ENCODE measurements around the gene IL20.
"Not testable (repeated sequence)": the region's sequence is repeated elsewhere in the genome, so short reads cannot be mapped to it uniquely, and the experiment has no call there.

The IL20 gene

GRCh38 chr1:206843626-206844025 is 21.8 kb upstream of the IL20 start:
- no peak for DNase-seq

DNA sequence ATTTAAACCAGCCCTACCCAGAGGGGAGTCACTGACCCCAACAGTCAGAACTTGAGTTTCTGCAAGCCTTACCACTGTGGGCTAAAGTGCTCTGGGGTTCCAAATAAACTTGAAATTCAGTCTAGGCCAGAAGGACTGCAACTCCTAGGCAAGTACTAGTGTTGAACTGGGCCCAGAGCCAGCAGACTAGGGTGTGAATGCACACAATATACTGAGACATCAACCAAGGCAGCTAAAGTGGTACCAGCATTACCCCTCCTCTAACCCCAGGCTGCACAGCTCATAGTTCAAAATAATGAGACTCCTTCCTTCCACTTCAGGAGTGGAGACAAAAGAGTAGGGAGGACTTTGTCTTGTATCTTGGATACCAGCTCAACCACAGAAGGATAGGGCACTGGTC is 18.9 kb upstream of the IL20 start:
- DNase-seq: no peak

DNA sequence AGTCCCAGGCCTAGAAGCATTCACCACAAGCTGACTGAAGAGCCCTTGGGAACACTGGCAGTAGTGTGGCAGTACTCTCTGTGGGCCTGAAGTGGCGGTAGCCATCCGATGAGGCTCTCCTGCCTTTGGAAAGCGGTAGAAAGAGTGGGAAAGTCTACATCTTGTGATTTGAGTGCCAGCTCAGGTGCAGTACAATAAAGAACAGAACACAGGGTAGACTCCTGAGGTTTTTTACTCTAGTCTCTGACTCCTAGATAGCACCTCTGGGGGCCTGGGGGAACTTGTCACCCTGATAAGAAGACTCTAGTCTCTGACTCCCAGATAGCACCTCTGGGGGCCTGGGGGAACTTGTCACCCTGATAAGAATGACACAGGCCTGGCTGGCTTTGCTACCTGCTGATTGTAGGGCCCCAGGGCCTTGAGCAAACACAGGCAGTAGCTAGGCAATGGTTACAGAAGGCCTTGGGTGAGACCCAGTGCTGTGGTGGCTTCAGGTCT is 18.0 kb upstream of the IL20 start:
- DNase-seq: no peak

DNA sequence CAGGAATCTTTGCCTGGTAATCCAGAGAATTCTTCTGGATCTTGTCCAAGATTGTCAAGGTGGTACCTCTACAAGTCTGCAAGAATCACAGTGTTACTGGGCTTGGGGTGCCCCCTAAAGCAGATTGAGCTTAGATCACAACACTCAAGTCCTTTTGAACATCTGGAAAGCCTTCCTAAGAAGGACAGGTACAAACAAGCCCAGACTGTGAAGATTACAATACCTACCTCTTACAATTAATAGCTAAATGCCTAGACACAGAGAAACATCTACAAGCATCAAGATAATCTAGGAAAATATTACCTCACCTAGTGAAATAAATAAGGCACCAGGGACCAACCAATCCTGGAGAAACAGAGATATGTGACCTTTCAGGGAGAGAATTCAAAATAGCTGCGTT is 17.5 kb upstream of the IL20 start:
- DNase-seq: no peak

- no peak for DNase-seq
These were observed 15.0 kb upstream of the IL20 start for GRCh38 chr1:206850401-206850800.

GRCh38 chr1:206851341-206852010 is 13.9 kb upstream of the IL20 start:
- DNase-seq: no peak

- DNase-seq: not testable (repeated sequence)
These were observed 12.8 kb upstream of the IL20 start for GRCh38 chr1:206852662-206853061.

DNA sequence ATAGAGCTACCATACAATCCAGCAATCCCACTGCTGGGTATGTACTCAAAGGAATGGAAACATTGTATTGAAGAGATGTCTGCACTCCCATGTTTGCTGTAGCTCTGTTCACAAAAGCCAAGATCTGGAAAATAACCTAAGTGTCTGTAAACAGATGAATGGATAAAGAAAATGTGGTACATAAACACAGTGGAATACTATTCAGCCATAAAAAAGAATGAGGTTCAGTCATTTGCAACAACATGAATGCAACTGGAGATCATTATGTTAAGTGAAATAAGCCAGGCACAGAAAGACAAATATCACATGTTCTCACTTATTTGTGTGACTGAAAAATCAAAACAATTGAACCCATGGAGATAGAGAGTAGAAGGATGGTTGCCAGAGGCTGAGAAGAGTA is 11.7 kb upstream of the IL20 start:
- not testable (repeated sequence) for DNase-seq

- DNase-seq: no peak
These were observed 10.9 kb upstream of the IL20 start for GRCh38 chr1:206854401-206855129.

GRCh38 chr1:206855859-206856258 is 9.6 kb upstream of the IL20 start:
- DNase-seq: no peak

DNA sequence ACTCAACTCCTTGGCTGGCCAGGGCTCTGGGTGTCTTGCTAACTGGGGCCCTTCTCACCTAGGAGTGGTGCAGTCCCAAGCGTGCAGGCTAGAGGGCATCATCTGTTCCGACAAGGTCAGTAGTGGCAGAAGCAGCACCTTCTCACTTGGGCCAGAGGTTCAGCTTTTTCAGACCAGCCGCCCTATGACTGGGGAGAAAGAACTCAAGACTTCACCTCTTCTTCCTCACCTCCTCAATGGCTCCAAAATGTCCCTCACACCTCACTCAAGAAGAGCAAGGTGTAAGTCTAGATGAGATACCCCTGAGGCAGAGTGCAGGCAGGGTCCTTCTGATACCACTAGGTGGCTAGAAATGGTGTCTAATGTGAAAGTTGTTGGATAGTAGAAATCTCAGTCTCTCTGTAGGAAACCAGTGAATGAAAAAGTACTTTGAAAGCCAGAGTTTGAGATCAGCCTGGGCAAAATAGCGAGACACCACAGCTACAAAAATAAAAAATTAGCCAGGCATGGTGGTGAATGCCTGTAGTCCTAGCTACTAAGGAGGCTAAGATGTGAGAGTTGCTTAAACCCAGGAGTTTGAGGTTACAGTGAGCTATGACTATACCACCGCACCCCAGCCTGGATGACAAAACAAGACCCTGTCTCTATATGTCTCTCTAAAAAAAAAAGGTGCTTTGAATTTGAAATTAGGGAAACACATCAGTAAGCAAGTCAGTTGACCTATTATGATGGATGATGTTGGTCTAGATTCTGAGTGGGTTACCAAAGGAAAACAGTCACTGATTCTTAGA is 8.6 kb upstream of the IL20 start:
- DNase-seq: no peak

DNA sequence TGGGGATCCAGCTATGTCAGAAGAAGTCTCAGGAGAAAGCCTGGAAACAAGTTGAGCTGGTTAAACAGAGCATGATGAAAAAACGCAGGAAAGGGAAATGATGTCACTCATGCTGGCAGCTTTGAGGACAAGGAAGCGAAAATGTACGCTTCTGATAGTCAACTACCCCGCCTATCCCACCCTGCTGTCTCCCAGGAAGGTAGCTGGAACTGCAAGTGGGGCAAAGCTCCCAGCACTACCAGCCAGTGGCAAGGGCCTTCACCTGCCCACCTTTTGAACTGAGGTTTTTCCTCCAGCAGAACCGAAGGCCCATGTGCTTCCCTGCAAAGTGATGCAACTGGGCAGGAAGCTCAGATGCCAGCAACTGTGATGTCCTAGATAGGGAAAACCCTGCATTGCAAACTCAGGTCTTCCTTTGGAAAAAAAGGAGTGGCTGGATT is 6.3 kb upstream of the IL20 start:
- no peak for DNase-seq

- DNase-seq: no peak
These were observed 5.3 kb upstream of the IL20 start for GRCh38 chr1:206860165-206860564.

- no peak for DNase-seq
These were observed 2.2 kb upstream of the IL20 start for GRCh38 chr1:206863266-206863665.

GRCh38 chr1:206866062-206866461 is 639 bp downstream of the IL20 start:
- DNase-seq: no peak

GRCh38 chr1:206867239-206867638 is 1.8 kb downstream of the IL20 start:
- DNase-seq: no peak

DNA sequence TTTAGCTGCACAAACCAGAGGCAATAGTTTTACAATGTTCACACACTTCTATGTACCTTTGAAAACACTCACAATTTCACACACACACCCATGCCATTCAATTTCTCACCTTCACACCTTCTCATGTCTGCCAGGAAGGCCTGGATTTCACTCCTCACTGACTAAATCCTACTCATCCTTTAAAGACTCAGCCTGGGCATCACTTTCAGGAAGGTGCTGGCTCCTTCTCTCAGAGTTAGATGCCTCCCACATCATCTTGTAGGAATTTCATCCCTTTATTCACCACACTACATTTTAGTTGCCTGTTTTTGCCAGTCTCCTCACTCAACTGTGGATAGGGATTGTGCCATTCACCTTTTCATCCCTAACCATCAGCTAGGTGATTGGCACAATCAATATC is 2.3 kb downstream of the IL20 start:
- no peak for DNase-seq

- DNase-seq: no peak
These were observed 2.8 kb downstream of the IL20 start for GRCh38 chr1:206868264-206868663.

- DNase-seq: no peak
These were observed 6.7 kb downstream of the IL20 start for GRCh38 chr1:206872139-206872538.

- DNase-seq: no peak
These were observed 8.3 kb downstream of the IL20 start for GRCh38 chr1:206873603-206874188.

DNA sequence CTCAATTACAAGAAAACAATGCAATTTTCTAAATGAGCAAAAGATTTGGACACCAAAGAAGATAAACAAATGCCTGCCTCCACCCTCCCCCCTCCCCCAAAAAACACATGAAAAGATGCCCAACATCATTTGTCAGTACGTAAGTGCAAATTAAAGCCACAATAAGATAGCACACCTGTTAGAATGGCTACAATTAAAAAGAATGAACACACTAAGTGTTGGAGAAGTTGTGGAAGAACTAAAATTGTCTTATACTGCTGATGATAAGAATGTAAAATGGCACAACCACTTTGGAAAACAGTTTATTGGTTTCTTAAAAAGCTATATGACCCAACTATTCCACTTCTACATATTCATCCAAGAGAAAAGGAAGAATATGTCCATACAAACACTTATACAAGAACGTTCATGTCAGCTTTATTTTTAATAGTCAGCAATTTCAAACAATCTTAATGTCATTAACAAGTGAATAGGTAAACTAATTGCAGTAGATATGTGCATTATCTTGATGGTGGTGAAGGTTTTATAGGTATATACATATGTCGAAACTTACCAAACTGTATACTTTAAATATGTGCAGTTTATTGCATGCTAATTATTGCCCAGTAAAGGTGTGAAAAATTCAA is 10.4 kb downstream of the IL20 start:
- no peak for DNase-seq

- no peak for DNase-seq
These were observed 13.0 kb downstream of the IL20 start for GRCh38 chr1:206878456-206878855.

DNA sequence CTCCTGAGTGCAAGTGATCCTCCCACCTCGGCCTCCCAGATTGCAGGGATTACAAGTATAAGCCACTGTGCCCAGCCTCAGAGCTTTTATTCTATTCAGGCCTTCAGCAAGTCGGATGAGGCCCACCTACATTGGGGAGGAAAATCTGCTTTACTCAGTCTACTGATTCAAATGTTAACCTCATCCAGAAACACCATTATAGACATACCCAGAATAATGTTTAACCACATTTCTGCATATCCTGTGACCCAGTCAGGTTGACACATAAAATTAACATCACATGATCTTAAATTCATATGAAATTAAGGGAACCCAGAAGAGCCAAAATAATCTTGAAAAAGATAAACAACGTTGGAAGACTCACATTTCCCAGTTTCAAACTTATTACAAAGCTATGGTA is 14.9 kb downstream of the IL20 start:
- no peak for DNase-seq

Measured in KG1 (cell line).